OCI-LY1 (cell line): Measurements from ENCODE around the gene UGT1A5.

Experiments
- H2AFZ ChIP-seq: fragments of 200-600 bp; sonication (generic), shearing (Covaris generic); 2 replicates; pipeline ENCODE4 v1.6.0; 2014; ENCODE audit warnings: antibody characterized with exemption, mild to moderate bottlenecking, low read length
- H3F3A ChIP-seq: fragments of 200-600 bp; sonication (generic), shearing (Covaris generic); 2 replicates; pipeline ENCODE4 v1.6.0; 2014; ENCODE audit warnings: mild to moderate bottlenecking, antibody characterized with exemption, low read length, moderate library complexity; ENCODE audit not compliant: insufficient read depth
- H3K27ac ChIP-seq: fragments of 200-600 bp; sonication (generic); 2 replicates; pipeline ENCODE4 v1.5.1; 2014; ENCODE audit warnings: low read length, mixed run types, mild to moderate bottlenecking, low read depth; ENCODE audit not compliant: poor library complexity, severe bottlenecking
- H3K27me3 ChIP-seq: fragments of 200-600 bp; sonication (generic); 2 replicates; pipeline ENCODE4 v1.6.0; 2014; ENCODE audit warnings: antibody characterized with exemption, mild to moderate bottlenecking, low read length, moderate library complexity; ENCODE audit not compliant: insufficient read depth
- H3K36me3 ChIP-seq: fragments of 200-600 bp; sonication (generic); 2 replicates; pipeline ENCODE4 v1.6.1; 2014; ENCODE audit warnings: mild to moderate bottlenecking, antibody characterized with exemption, low read length, moderate library complexity, mixed read lengths; ENCODE audit not compliant: insufficient read depth
- H3K4me1 ChIP-seq: fragments of 200-600 bp; sonication (generic); 2 replicates; pipeline ENCODE4 v1.5.1; 2014; ENCODE audit warnings: mild to moderate bottlenecking, low read length, moderate library complexity; ENCODE audit not compliant: insufficient read depth, severe bottlenecking
- H3K4me2 ChIP-seq: fragments of 200-600 bp; sonication (generic), shearing (Covaris generic); 2 replicates; pipeline ENCODE4 v1.6.1; 2014; ENCODE audit warnings: low read length
- H3K4me3 ChIP-seq: fragments of 200-600 bp; sonication (generic); 2 replicates; pipeline ENCODE4 v1.5.1; 2014; ENCODE audit warnings: low read length, low read depth, mild to moderate bottlenecking, mixed read lengths; ENCODE audit not compliant: poor library complexity, severe bottlenecking
- H3K79me2 ChIP-seq: fragments of 200-600 bp; shearing (Covaris generic); 2 replicates; pipeline ENCODE4 v1.6.1; 2016; ENCODE audit warnings: mixed run types, low read length, mixed read lengths; ENCODE audit not compliant: insufficient read depth
- H3K9ac ChIP-seq: fragments of 200-600 bp; sonication (generic), shearing (Covaris generic); 2 replicates; pipeline ENCODE4 v1.6.1; 2014; ENCODE audit warnings: mild to moderate bottlenecking, low read length, mixed read lengths
- H3K9me2 ChIP-seq: fragments of 200-600 bp; sonication (generic), shearing (Covaris generic); 2 replicates; pipeline ENCODE4 v1.6.1; 2014; ENCODE audit warnings: low read depth, mild to moderate bottlenecking, low read length, mixed read lengths
- H3K9me3 ChIP-seq: fragments of 200-600 bp; shearing (Covaris generic); 2 replicates; pipeline ENCODE4 v1.6.1; 2014; ENCODE audit warnings: low read length, mixed read lengths
- H4K20me1 ChIP-seq: fragments of 200-600 bp; sonication (generic), shearing (Covaris generic); 2 replicates; pipeline ENCODE4 v1.6.0; 2016; ENCODE audit warnings: mild to moderate bottlenecking, low read length; ENCODE audit not compliant: insufficient read depth
- CTCF ChIP-seq: fragments of 200-600 bp; sonication (generic), shearing (Covaris generic); IDR thresholded peaks from 2 replicates; pipeline ENCODE4 v1.5.1; 2017; ENCODE audit warnings: mild to moderate bottlenecking, antibody characterized with exemption, low read length, moderate library complexity, mixed read lengths
- EZH2 ChIP-seq: fragments of 200-600 bp; sonication (generic), shearing (Covaris generic); IDR thresholded peaks from 2 replicates; pipeline ENCODE4 v1.8.0; 2017; ENCODE audit warnings: borderline replicate concordance, mixed run types, mild to moderate bottlenecking, antibody characterized with exemption, low read length, moderate library complexity, mixed read lengths

UGT1A5 gene

GRCh38 chr2:233796254-233796653, 83.5 kb downstream of the UGT1A5 start:
- Histone ChIP-seq H3K27ac (no peak overlapping the region), H3K4me1 (peaks cover 21% of the 10 kb centered on the region), H2AFZ (no peak overlapping the region), H3K4me3 (no peak overlapping the region), H3K27me3 (no peaks in the 10 kb centered on the region; the same call in 1 of the 2 replicates), H3K9me3 (no peaks in the 10 kb centered on the region), H3K9me2 (no peaks in the 10 kb centered on the region), H3K36me3 (no peaks in the 10 kb centered on the region), H4K20me1 (no peaks in the 10 kb centered on the region), H3K4me2 (no peak overlapping the region), H3F3A (no peaks in the 10 kb centered on the region), H3K79me2 (no peaks in the 10 kb centered on the region), H3K9ac (no peak overlapping the region)
- TF ChIP-seq EZH2, result no peak
- no peak for TF ChIP-seq CTCF

- no peaks in the 10 kb centered on the region for H3K9me2 ChIP-seq
- H3F3A ChIP-seq, result no peaks in the 10 kb centered on the region
- no peaks in the 10 kb centered on the region for H3K27me3 ChIP-seq
- H3K9ac ChIP-seq, result no peak overlapping the region
- no peak overlapping the region for H3K4me2 ChIP-seq
- H3K9me3 ChIP-seq, result no peaks in the 10 kb centered on the region
- H3K4me3 ChIP-seq, result no peak overlapping the region
- no peak overlapping the region for H3K27ac ChIP-seq
- no peaks in the 10 kb centered on the region for H4K20me1 ChIP-seq
- TF ChIP-seq EZH2 (no peak), CTCF (no peak)
- H3K36me3 ChIP-seq, result no peaks in the 10 kb centered on the region
- H3K4me1 ChIP-seq, result peaks cover 9% of the 10 kb centered on the region
- no peak overlapping the region for H2AFZ ChIP-seq
- H3K79me2 ChIP-seq, result no peaks in the 10 kb centered on the region
These were observed 85.8 kb downstream of the UGT1A5 start for GRCh38 chr2:233798335-233799086.

- no peaks in the 10 kb centered on the region for H3F3A ChIP-seq
- no peak overlapping the region for H3K27ac ChIP-seq
- TF ChIP-seq EZH2 (no peak), CTCF (no peak)
- H3K27me3 ChIP-seq, result no peaks in the 10 kb centered on the region
- H3K4me2 ChIP-seq, result no peak overlapping the region
- peaks cover 3% of the 10 kb centered on the region for H3K4me1 ChIP-seq
- H3K9me2 ChIP-seq, result no peaks in the 10 kb centered on the region
- no peak overlapping the region for H3K9ac ChIP-seq
- H3K36me3 ChIP-seq, result no peaks in the 10 kb centered on the region
- no peaks in the 10 kb centered on the region for H3K79me2 ChIP-seq
- no peaks in the 10 kb centered on the region for H4K20me1 ChIP-seq
- H3K9me3 ChIP-seq, result no peaks in the 10 kb centered on the region
- no peak overlapping the region for H2AFZ ChIP-seq
- no peak overlapping the region for H3K4me3 ChIP-seq
These were observed 86.5 kb downstream of the UGT1A5 start for GRCh38 chr2:233799087-233799665.
